T47D (cell line): ENCODE measurements around the gene RBM15.

ENCODE experiments used
- DNase-seq, 2 experiments: peaks; one replicate each; pipeline versions ENCODE4 v3.0.0 to v3.0.0-alpha.2; 2011 to 2012; ENCODE audit warnings: low read depth in 1 of 2, low spot score in 1 of 2
- JUND ChIP-seq: IDR thresholded peaks from 2 replicates; pipeline ENCODE4 v1.6.1; 2012; ENCODE audit warnings: low read depth
- in situ Hi-C: cut with HindIII; loops from 2 replicates; pipeline ENCODE4 v1.10.0; 2016; ENCODE audit warnings: low sequenced_read_pairs, low pct_unique_long_range_greater_than_20kb

RBM15 gene

DNA sequence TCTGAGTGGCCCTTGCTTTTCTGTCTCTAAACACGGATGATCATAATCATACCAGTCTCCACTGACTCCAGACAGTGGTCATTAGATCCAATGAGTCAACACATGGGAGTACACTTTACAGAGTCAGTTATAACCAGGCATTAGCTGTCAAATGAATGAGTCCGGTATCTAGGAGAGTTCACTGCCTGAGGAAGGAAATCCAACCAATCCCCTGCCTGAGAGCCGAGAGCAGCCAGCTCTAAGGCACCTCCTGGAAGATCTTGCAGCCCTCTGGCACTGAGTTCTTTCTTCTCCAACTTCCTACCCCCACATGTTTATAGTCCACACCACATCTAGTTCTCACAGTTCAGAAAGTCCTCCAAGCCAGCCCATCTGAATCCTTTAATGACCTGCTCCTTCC is 29.4 kb upstream of the RBM15 start:
- in situ Hi-C loops: no loop called here
- TF ChIP-seq JUND: no peak
- no peak for DNase-seq

DNA sequence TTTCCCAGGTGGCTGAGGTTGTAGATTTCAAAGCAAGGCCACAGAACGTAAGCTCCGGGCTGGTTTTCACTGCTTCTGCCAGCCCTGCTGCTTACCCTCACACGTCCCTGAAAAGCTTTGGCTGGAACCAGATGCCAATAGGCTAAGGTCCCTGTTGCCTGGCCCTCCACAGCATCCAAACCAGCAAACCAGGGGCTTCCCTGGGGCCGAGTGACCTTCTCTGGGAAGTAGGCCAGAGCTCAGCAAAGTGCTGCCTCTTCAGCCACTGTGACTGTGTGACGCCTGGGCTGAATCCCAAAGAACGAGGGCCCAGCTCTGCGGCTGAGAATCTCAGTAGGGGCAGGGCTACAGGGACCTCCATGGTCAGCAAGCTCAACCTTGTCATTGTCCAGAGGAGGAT is 28.9 kb upstream of the RBM15 start:
- TF ChIP-seq JUND: no peak
- no peak for DNase-seq
- in situ Hi-C loops: no loop called here

DNA sequence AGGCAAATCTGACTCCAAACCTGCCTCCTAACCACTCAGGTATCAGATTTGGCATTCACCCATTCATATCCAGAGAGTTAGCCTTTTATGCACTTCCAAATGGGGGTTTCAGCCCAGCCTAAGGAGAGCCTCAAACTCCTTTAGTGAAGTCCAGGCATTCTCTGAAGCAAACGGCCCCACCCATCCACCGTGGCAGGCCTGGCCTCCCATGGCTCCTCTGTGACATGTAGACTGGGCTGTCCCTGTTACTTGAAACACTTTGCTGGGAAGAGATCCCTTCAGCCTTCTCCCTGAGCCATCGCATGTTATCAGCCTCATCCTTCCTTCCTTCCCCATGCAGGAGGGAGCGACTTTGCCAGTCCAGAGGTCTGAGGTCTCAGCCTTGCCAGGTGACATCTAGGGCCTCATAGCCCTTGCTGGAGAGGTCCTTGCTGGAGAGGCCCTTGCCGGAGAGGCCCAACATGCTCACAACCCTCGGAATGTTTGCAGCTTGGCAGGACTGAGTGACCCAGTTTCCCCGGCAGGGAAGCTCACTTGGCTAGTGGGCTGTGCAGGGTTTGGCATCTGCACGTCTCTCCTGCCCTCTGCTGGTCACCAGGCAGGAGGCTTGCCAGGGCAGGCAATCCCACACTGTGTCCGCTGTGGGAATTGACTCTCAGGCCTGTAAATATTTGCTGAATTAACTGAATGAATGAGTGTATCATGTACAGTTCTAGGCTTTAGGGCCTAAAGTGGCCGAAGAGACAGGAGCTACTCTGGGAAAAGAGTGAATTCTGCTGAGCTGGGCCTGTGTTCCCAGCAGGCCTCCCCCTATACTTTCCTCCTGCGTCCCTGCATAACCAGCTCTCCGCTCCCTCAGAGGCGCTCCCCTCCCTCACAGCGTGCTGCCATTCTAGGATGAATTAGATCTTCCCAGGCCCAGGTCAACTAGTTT is 26.7 kb upstream of the RBM15 start:
- TF ChIP-seq JUND: no peak
- in situ Hi-C loops: no loop called here
- DNase-seq: peak; percentile 39 to 78

DNA sequence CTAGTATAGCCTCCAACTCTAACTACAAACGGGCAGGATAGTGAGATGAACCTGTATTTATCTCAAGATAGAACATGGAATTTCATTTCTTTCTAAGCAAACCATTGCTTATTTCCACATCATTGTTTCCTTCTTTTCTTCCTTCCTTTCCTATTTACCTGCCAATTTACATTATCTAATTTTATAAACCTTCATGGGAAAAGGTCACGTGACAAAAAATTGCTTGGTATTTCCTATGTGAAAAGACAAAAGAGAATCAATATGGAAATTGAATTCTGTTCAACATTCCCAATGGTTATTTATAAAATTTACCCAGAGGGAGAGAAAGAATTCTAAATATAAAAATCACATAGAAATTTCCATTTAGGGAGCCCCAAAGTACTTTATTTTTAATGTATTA is 22.4 kb upstream of the RBM15 start:
- DNase-seq: no peak
- in situ Hi-C loops: no loop called here
- no peak for TF ChIP-seq JUND

DNA sequence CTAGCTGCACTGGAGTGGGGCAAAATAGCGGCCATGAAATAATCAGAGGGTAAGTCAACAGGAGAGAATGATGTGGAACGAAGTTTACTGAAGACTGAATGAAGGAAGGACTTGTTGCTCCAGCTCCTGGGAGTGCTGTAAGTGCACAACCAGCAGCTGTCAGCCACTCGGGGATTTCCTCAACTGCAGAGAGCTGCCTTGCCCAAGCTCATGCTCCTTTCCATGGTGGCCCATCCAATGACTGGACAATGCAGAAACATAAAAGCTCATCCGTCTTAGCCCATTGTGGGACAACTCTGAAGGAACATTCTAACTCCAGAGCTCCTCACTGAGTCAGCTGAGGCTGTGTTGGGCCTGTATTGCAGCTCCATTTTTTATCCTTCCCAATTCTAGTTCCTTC is 21.1 kb upstream of the RBM15 start:
- in situ Hi-C loops: no loop called here
- no peak for TF ChIP-seq JUND

DNA sequence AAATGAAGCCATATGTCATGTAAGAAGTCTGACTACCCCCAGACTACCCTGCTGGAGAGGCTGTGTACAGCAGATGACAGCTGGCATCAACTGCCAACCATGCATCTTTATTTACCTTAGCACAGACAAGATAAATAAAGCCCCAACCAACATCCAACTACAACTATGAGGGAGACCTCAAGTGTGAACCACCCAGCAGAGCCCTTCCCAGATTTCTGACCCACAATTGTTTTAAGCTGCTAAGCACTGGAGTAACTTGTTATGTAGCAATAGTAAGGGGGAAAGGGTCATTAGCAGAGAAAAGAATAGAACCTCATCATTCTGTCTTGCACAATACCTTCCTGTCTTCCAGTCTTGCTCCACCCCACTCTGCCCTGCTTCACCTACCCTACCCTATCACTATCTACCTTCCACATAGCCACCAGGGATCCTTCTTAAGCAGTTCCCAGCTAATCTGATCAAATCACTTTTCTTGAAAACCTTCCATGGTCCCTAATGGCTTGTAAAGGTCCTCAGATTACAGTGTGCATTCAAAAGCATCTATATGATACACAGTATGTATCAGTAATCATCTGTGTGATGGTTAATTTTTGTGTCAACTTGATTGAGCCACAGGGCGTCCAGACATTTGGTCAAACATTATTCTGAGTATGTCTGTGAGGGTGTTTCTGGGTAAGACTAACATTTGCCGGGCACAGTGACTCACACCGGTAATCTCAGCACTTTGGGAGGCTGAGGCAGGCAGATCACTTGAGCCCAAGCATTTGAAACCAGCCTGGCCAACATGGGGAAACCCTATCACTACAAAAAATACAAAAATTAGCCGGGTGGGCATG is 19.6 kb upstream of the RBM15 start:
- in situ Hi-C loops: no loop called here
- DNase-seq: no peak
- TF ChIP-seq JUND: no peak

More for the DNA sequence above, 21.1 kb upstream of the RBM15 start:
- no peak for DNase-seq

DNA sequence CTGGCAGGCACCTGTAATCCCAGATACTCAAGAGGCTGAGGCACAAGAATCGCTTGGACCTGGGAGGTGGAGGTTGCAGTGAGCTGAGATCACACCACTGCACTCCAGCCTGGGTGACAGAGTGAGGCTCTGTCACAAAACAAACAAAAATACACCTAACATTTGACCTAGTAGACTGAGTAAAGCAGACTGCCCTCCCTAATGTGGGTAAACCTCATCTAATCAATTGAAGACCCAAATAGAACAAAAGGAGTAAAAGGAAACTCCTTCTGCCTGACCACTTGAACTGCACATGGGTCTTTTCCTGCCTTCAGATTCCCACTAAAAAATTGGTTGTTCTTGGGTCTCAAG is 19.0 kb upstream of the RBM15 start:
- no peak for DNase-seq
- no peak for TF ChIP-seq JUND
- in situ Hi-C loops: no loop called here

DNA sequence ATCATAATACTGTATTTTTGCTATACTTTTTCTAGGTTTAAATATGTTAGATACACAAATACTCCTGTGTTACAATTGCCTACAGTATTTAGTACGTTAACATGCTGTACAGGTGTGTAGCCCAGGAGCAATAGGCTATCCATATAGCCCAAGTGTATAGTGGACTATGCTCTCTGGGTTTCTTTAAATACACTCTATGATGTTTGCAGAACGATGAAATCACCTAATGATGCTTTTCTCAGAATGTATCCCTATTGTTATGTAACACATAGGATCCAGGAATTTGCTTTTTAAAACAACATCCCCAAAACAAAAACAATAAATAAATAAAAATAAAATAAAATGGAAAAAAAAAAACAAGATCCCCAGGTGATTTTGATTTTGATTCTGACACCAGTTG is 18.1 kb upstream of the RBM15 start:
- in situ Hi-C loops: no loop called here
- DNase-seq: no peak
- no peak for TF ChIP-seq JUND

DNA sequence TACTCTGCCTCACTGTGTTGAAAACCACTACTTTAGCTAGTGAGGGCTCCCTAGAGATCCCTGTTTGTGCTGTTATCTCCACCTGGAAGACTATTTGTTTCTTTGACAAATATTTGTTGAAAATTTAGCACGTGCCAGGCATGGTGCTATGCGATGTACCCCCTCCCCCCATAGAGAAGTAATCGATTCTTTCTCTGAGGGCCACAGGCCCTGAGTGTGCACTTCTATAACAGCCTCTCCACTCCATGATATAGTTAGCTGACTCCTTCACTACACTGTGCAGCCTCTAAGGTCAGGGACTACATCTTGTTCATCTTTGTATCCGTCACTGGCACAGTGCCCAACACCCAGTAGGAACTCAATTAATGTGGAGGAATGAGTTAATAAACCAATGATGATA is 17.3 kb upstream of the RBM15 start:
- DNase-seq: no peak

DNA sequence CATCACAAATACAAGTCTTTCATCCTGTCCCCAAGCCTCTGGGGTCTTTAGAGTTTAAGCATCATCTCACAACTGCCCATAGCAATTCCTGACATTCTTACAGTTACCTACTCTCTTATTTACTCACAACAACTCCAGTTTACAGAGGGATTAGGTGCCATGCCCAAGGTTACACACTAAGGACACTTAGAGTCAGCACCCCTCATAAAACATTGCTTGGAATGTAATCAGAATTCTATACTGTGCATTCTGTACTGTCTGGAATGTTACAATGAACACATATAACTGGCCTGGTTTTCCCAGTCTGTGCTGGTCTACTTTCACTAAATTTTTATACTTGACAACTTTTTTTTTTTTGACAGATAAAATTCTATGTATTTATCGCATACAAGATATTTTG is 14.5 kb upstream of the RBM15 start:
- in situ Hi-C loops: no loop called here
- 0 out of 2 replicates have a peak, but pooled peaks have one; percentile 29 for TF ChIP-seq JUND
- DNase-seq: peak; percentile 13 to 64

More for the DNA sequence above, 17.3 kb upstream of the RBM15 start:
- no peak for TF ChIP-seq JUND
- in situ Hi-C loops: no loop called here

DNA sequence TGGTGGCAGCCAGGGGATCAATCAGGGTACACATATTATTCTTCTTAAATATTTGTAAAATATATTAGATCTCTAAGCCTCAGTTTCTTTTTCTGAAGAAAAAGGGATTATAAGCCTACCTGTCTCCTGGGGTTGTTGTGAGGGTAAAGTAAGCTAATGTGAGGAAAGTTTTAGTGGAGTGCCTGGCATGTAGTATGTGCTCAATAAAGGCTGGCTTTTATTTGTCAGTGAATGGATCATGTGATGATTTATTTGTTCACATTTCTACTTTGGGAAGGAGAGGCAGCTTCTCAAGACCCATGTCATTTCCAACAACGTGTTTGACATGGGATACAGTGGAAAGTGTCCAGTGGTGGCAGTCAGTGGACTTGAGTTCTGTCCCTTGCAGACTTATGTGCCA is 12.4 kb upstream of the RBM15 start:
- in situ Hi-C loops: no loop called here
- no peak for DNase-seq
- no peak for TF ChIP-seq JUND

DNA sequence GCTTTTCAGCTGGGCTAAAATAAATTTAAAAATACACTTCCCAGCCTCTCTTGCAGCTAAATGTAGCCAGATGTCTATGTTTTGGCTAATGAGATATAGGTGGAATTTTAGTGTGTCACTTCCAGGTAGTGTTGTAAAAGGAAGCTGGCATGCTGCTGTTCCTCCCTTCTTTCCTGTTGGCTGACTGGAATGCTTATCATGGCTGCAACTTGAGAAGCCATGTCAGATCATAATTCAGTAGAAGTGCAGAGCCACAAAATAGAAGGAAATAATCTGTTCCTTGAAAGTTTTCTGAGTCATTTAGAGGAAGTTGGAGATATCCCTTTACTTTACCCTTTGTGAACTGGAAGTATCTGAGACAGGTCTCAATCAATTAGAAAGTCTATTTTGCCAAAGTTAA is 10.9 kb upstream of the RBM15 start:
- TF ChIP-seq JUND: no peak
- in situ Hi-C loops: no loop called here
- peak in 1 of 2 experiments; percentile 42 for DNase-seq

DNA sequence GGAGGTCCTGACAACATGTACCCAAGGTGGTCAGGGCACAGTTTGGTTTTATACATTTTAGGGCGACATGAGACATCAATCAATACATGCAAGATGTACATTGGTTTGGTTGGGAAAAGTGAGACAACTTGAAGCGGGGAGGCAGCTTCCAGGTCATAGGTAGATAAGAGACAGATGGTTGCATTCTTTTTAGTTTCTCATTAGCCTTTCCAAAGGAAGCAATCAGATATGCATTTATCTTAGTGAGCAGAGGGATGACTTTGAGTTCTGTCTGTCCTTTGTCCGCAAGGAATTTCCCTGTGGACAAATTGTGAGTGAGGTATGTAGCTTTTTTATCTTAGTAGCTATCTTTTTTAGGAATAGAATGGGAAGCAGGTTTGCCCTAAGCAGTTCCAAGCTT is 10.5 kb upstream of the RBM15 start:
- DNase-seq: no peak
- no peak for TF ChIP-seq JUND
- in situ Hi-C loops: no loop called here
